G401 (cell line): ENCODE results near the gene GCC2. TPM values are rescaled to one million over a fixed set of nuclear protein-coding genes. Genes with fewer than 3 reads are reported as not detected.
"Not testable (repeated sequence)": the region's sequence is repeated elsewhere in the genome, so short reads cannot be mapped to it uniquely, and the experiment has no call there.

Experiments used
- DNase-seq: peaks from one replicate; pipeline ENCODE4 v3.0.0-alpha.2; 2015; ENCODE audit warnings: low spot score
- in situ Hi-C: cut with HindIII; loops from 2 replicates; pipeline ENCODE4 v1.10.0; 2016; ENCODE audit warnings: low sequenced_read_pairs, mixed read lengths
- total RNA-seq: library from RNA; depleted of rRNA; stranded (reverse); fragments of >200 nt; shearing (Covaris generic); gene quantifications from 2 replicates; pipeline ENCODE4 v1.2.3, GENCODE V29; 2014

The GCC2 gene
- total RNA-seq, 1 experiment from 2014 or later, result 18.9 TPM

DNA sequence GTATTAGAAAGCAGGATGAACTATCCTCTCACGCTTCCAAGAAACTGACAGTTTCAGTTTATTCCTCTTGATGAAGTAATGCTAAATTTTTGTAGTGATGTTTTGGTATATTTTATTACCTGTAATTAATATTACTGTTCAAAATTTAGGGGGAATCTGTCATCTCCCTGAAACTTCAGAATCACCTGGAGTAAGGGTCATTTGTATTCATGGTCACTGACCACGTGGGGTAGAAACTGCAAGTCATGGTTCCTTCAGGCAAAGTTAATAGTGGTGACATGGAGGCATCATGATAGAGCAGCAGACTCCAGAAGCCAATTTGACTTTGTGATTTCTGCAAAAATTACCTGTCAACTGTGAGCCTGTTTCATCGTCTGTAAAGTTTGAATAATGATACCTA lies 47.2 kb downstream of the GCC2 start:
- in situ Hi-C loops, DNase-seq: not testable (repeated sequence)

DNA sequence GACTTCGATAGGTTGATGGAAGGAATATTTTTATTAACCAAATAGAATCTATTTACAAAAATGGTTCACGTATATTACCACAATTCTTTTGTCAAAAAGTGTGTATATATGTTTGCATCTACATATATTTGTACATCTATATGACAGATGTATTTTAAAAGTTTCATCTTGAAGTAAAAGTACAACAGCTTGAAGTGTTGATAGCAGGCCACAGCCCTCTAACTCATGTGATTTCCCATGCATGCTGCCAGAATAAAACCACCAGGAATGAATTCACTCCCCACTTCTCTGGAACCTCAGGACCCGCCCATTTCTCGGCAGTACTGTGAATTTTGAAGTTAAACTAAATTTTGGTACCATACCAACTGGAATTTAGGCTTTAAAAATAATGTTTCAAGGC lies 58.6 kb downstream of the GCC2 start:
- in situ Hi-C loops, DNase-seq: not testable (repeated sequence)

DNA sequence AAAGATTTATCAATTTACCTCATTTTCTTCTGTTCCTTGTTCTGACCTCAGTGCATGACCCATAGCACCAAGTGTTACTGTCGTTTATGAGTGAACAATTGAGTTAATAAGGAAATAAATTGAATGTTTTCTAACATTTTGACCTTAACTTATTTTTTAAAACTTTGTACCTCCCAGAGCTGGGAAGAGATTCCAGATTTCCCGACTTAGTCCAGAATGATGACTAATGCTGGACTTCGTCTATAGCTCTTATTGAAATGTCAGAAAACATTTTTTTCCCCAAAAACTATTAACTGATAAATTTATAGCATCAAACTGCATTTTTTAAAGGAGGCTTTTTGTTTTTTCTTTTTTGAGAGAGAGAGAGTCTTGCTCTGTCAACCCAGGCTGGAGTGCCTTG lies 63.4 kb downstream of the GCC2 start:
- in situ Hi-C loops, DNase-seq: not testable (repeated sequence)

DNA sequence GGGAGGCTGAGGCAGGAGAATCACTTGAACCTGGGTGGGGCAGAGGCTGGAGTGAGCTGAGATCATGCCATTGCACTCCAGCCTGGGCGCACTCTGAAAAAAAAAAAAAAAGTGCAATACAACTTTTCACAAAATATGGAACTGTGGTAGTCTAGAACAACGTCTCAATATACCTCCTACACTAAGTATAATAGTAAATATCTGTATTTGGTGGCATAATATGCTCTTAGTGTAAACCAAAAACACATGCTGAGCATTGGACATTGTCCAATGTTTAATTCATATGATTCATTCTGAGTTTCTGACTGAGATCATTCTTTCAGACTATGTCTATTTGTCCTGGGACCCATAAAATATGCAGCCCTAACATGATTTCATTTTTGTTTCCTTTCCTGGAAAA lies 65.5 kb downstream of the GCC2 start:
- DNase-seq, in situ Hi-C loops: not testable (repeated sequence)

DNA sequence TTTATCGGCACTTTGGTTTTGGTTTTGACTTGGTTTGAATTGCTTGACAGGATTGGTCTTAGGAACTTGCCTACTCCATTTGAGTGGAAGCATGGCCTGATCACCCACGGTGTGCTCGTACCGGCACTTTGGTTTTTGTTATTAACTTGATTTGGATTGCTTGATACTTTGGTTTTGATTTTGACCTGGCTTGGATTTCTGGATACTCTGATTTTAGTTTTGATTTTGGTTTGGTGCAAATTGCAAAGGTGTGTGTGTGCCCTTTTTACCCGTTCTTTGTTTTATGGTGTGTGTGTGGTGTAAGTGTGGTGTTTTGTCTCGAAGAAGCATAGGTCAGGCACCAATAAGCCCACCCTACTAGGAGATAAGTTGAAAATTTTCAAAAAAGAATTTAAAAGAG lies 75.7 kb downstream of the GCC2 start:
- in situ Hi-C loops, result not testable (repeated sequence)

DNA sequence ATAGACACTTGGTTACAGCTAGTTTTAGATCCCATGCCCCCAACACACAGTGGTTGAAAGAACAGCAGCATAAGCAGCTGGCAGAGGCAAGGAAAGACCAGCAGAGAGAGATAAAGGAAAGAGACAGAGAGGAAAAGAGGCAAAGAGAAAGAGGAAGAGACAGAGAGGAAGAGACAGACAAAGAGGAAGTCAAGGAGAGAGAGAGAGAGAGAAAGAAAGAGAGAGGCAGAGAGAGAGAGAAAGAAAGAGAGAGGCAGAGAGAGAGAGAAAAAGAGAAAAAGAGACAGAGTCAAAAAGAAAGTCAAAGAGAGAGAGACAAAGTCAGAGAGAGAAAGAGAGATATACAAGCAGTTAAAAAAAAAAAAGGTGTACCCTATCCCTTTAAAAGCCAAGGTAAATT lies 76.3 kb downstream of the GCC2 start:
- DNase-seq, in situ Hi-C loops: not testable (repeated sequence)

More for the DNA sequence above, 75.7 kb downstream of the GCC2 start:
- DNase-seq, result not testable (repeated sequence)

DNA sequence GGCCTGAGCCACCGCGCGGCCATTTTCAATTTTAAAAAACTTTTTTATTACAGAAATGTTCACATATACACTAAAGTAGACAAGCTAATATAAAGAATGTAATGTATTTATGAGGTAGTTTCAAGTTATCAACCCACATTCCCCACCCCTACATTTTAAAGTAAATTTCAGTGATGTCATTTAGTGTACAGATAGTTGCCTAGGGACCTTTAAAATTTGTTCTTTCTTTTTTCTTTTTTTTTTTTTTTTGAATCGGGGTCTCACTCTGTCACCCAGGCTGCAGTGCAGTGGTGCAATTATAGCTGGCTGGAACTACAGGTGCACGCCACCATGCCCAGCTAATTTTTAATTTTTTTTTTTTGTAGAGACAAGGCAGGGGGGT lies 82.7 kb downstream of the GCC2 start:
- no peak for DNase-seq
- in situ Hi-C loops, result no loop called here

DNA sequence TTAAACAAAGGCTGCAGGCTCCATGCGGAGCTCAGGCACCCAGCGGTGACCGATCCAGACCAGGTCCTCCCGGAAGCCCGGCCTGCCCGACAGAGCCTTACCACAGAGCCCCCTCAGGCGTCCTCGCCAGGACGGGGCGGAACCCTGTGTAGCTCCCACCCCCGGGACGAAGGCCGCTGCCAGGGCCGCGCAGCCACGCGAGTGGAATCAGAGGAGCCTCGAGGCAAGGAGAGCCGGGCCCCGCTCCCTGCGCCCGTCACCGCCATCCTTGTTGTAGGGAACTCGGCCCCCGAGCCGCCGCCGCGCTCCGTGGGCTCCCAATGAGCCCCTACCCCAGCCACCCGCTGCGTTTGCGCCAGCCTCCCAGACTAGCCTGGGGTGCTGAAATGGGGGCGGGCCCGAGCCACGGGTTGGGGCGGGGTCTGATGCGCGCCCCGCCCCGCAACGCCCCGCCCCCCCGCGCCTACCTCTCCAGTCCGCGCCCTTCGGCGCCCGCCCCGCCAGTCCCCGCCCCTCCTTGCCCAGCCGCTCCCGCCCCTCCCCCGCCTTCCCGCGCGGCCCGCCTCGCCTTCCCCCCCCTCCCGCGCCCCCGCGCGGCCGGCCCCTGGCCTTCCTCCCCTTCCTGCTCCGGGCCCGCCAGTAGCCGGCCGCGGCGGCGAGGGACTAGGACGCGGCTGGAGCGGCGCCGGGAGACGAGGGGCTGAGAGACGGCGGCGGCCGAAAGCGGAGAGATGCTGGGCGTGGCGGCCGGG lies 85.0 kb downstream of the GCC2 start, which contains the start of gene LIMS1:
TSS of gene LIMS1 (plus strand) at position 639 of the 752 bp plus-strand sequence. CDS start at position 732, 93 bp downstream.
- peak; percentile 72 for DNase-seq
- in situ Hi-C loops, result no loop called here

DNA sequence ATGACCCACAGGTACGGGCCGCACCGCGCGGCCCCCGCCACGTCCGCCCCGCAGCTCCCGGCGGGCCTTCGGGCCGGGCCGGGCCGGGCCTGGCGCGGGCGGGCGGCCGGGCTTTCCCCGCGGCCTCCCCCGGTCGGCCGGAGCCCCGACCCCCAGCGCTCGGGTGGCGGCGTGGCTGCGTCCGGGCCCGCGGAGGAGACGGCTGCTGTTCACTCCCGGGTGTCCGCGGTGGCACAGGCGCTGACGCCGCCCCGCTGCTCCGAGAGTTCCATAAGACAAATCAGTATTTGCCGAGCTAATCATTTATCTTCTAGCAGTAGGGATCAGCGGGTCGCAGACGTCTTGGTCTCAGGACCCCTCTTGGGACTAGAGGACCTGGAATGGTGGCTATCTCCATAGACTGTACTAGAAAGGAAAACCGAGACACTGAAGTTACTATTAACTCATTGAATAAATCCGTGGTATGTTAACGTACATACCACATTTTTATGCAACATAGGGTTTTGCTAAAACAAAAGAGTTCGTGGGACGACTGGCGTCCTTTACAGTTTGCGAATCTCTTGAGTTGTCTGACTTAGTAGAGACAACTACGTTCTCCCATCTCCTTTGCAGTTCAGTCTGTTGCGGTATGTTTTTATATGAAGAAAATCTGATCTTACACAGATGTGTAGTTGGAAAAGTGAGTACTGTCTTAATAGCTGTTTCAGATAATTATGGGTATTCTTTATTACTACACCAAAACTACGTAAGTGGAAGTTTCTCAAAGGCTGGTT lies 85.8 kb downstream of the GCC2 start:
- peak; percentile 45 for DNase-seq
- in situ Hi-C loops, result no loop called here

DNA sequence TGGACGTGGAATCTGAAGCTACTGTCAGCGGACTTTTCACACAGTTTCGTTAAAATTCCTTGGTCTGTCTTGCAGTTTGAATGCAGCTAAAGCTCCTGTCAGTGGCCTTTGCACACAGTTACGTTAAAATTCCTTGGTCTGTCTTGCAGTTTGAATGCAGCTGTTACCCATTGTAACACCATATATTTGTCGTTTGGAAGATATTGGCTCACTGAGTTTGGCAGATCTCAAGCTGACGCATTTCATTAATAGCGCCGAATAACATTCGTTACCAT lies 86.3 kb downstream of the GCC2 start:
- in situ Hi-C loops, result no loop called here
- DNase-seq, result no peak

DNA sequence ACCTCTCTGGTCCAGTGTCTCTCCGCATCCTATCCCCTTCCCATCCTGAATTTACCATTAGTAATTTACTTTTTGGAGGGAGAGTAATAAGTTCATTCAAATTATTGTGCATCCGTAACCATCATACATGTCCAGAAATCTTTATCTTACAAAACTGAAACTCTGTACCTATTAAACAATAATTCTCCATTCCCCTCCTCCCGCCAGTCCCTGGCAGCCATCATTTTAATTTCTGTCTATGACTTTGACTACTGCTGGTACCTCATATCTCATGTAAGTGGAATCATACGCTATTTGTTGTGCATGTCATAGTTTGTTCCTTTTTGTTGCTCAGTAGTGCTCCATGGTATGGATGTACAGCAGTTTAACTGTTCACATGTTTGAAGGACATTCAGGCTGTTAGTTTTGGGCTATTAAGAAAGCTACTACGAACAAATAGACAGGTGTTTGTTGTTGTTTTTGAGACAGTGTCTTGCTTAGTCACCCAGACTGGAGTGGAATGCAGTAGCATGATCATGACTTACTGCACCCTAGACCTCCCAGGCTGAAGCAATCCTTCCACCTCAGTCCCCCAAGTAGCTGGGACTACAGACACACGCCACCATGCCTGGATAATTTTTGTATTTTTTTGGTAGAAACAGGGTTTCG lies 87.3 kb downstream of the GCC2 start:
- no peak for DNase-seq
- in situ Hi-C loops, result no loop called here

DNA sequence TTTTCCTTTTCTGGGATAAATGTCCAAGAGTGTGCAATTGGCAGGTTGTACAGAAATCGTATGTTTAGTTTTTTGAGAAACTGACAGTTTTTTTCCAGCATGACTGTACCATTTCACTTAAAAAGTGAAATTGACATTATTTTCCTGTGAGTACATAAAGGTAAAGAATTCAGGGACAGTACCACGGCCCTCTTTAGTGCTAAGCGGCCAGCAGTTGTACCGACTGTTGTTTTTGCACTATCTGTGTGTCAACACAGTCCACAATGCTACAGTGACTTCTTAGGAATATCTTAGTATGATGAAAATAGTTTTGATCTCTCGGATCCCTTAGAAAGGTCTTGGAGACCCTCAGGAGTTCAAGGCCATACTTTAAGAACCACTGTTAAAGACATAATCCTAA lies 87.9 kb downstream of the GCC2 start:
- in situ Hi-C loops, result no loop called here

DNA sequence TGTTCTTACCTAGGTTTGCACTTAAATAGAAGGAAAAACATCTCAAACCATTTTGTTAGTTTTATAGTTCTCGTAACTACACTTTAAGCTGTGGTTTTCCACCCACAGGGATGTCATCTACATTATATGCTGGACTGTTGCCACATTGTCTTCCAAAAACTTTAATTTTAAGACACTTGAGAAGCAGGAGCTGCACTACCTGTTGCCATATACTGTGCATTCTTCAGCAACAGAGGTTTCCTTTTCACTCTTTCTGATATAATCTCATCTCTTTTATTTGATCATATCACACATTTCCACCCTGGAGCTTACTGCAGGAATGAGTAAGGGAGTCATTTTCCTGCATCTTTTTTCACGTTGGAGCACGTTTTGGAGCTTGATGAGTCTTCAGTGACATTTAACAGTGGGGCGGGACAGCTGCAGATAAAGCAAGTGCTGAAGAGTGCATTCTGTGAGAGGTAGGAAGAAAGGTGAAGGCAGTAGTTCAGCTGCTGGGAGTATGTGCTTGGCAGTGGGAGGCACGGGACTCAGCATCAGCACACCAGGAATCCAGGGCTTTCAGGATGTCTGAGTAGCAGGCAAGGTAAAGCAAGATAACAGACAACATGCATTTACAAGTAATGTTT lies 89.1 kb downstream of the GCC2 start:
- DNase-seq, result no peak
- in situ Hi-C loops, result no loop called here

More for the DNA sequence above, 87.9 kb downstream of the GCC2 start:
- DNase-seq, result no peak

DNA sequence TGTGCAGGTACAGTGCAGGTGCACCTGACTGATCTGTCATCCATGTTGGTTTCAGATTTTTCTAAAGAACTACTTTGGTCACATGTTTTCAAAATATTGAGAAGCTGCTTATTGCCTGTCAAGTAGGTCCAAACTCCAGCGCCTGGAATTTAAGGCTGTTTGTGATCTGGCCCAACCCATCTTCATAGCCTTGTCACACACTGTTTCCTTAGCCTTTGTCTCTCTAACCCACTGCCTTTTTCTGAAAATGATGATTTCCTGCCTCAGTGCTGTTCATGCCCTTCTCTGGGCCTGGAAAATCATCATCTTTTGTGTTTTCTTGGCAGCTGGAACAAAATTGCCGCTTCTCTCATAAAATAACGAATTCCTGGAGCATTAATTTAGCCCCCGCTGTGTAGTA lies 92.4 kb downstream of the GCC2 start:
- in situ Hi-C loops, result no loop called here
- DNase-seq, result no peak

DNA sequence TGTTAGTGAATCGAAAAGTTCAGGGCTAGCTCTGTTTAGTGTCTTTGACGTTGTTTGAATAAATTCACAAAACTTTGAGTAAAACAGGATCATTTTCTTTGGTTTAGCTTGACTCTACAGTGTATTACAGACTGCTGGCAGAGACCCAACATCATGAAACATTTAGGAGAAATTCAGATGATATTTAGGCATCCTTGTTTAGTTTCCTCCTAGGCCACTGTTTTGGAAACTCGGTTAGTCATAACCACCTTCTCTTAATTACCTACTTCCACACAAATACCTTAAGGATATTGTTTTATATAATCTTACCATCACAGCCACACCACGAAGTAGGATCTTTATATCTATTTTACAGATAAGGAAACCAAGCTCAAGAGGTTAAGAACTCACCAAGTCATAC lies 93.1 kb downstream of the GCC2 start:
- no peak for DNase-seq
- in situ Hi-C loops, result no loop called here

DNA sequence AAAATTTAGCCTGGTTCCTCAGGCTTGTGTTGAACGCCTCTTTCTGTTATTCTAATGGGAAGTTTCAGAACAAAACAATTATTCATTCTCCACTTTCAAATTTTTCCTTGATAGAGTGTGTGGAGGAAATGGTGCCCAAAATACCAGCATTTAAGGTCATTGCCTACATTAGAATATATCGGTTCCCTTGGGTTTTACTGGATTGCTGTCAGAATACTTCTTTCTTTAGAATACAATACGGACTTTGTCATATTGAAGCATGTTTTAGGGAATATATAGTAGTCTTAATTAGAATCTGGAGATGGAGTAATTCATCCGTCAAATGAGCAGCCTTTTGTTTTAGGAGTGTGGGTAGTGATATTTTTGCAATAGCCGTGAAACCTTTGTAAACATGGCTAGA lies 98.6 kb downstream of the GCC2 start:
- in situ Hi-C loops, result no loop called here
- no peak for DNase-seq

DNA sequence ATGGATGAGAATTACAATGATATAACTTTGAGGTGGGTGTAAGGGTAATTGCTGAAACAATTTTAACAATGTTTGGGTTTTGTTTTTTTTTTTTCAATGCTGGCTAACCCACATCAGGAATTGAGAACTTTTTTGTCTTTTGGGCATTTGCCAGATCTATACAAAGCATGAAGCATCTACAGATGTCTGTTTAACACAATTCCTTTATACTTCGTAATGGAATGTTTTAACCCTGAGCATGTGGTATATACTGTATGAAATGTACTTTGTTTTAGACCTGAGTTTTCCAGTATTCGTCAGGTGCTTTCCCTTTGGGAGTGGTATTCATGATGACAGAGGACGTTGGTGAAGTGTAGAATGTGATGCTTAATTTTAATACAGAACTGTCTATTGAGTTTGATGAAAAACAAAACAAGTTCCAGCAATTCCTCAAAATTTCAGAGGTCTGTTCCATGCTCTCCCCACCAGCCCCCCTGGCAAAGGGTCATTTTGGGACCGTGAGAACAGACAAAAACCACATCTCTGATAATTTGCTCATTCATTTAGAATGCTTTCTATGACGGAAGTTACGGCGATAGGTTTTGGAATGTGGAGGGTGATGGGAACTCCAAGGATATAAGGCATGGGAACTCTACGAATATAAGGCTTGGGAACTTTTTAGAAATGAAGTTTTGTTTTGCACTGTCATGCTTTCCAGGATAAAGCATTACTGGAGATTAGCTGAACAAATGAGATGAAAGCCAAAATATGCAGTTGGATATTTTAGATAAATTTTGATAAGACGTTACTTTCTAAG lies 99.4 kb downstream of the GCC2 start:
- no peak for DNase-seq
- in situ Hi-C loops, result no loop called here

DNA sequence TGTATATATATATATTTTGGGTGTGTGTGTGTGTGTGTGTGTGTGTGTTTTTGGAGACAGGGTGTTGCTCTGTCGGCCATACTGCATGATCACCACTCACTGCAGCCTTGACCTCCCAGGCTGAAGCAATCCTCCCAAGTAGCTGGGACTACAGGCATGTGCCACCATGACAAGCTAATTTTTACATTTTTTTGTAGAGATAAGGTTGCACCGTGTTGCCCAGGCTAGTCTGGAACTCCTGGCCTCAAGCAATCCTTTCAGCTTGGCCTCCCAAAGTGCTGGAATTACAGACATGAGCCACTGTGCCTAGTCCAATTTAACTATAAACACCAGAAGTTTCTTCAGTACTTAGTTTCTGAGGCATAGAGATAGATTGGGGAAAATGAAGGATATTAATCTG lies 103.6 kb downstream of the GCC2 start:
- DNase-seq, result no peak
- in situ Hi-C loops, result loop anchor here (25.0 kb wide), 1 partner anchor 90 kb away; no protein-coding TSS in a partner anchor
